ENCODE results near the gene CLCN7. TPM values are rescaled to one million over a fixed set of nuclear protein-coding genes. Genes with fewer than 3 reads are reported as not detected.

CLCN7 gene
- polyA plus RNA-seq, 3 donors, result 37.4 to 249 (median 56.5) TPM

- 95% methylated on average over 21 of the region's 22 CpGs for WGBS (ENCODE audit: insufficient coverage)
- intact Hi-C loops (cut with micrococcal nuclease), result no loop called here
Measured at GRCh38 chr16:1395444-1396031, 79.3 kb downstream of the CLCN7 start.

More at GRCh38 chr16:1395444-1396031, 79.3 kb downstream of the CLCN7 start:
- Histone ChIP-seq H4K20me1 (ENCODE audit: insufficient read depth, low read length) (peaks cover 34% of the 10 kb centered on the region), H3K27me3 (ENCODE audit: control insufficient read depth in 2 of 2, insufficient read depth in 2 of 2, low read length in 2 of 2) (no peaks in the 10 kb centered on the region), H3K4me2 (replicated peaks; ENCODE audit: extremely low read depth, low read length, poor library complexity, severe bottlenecking) (no peak overlapping the region), H3K9me3 (replicated peaks in 1 of 2; ENCODE audit: control insufficient read depth in 1 of 2, insufficient read depth in 1 of 2, low read length in 2 of 2) (no peaks in the 10 kb centered on the region), H3K79me2 (ENCODE audit: insufficient read depth, low read length) (no peaks in the 10 kb centered on the region), H3K27ac (ENCODE audit: low read depth in 1 of 2, low read length in 2 of 2) (no peak overlapping the region), H3K9ac (ENCODE audit: insufficient read depth, low read length, poor library complexity, severe bottlenecking) (no peak overlapping the region), H3K4me1 (ENCODE audit: control insufficient read depth in 1 of 2, insufficient read depth in 2 of 2, low read length in 2 of 2) (no peaks in the 10 kb centered on the region), H2AFZ (ENCODE audit: insufficient read depth, low read depth, low read length, poor library complexity, severe bottlenecking) (no peak overlapping the region), H3K4me3 (replicated peaks in 1 of 3; ENCODE audit: low read depth in 2 of 3, low read length in 3 of 3) (no peak overlapping the region), H3K36me3 (replicated peaks in 1 of 2; ENCODE audit: control insufficient read depth in 1 of 2, insufficient read depth in 2 of 2, low read length in 2 of 2) (peaks cover 78 to 91% of the 10 kb centered on the region in 2 donors)
- Mint-ChIP-seq H3K36me3 (peaks cover 58 to 84% of the 10 kb centered on the region in 2 donors), H3K4me3 (no peak overlapping the region), H3K4me1 (no peaks in the 10 kb centered on the region), H3K9me3 (no peaks in the 10 kb centered on the region), H3K27ac (no peak overlapping the region), H3K27me3 (ENCODE audit: low read depth in 3 of 3) (peaks cover 0 to 3% (median 0%) of the 10 kb centered on the region in 3 donors)
- TF ChIP-seq CTCF (IDR thresholded peaks at IDR 0.05), result no peak
- no peak for DNase-seq

Other genes with a start within 250 kb of the CLCN7 start
- gene TPSG1, start 249.8 kb downstream of the CLCN7 start, polyA plus RNA-seq, result not detected
- gene TPSB2, start 244.8 kb downstream of the CLCN7 start, polyA plus RNA-seq, result not detected
- gene TPSAB1, start 234.3 kb downstream of the CLCN7 start, polyA plus RNA-seq, result not detected
- not detected for gene TPSD1, start 219.0 kb downstream of the CLCN7 start, polyA plus RNA-seq
- 100 to 1,000 TPM in 1 of 3 donors, 10 to 100 TPM in 2; 76.8 to 112 (median 88.8) TPM for gene UBE2I, start 165.4 kb downstream of the CLCN7 start, polyA plus RNA-seq
- 1 to 10 TPM in 1 of 3 donors, not detected in 2; 1.0 TPM for gene BAIAP3, start 141.4 kb downstream of the CLCN7 start, polyA plus RNA-seq
- 10 to 100 TPM; 23.2 to 73.1 (median 48.2) TPM for gene TSR3, start 123.2 kb downstream of the CLCN7 start, polyA plus RNA-seq
- gene GNPTG, start 123.1 kb downstream of the CLCN7 start, polyA plus RNA-seq, result 100 to 1,000 TPM in 1 of 3 donors, 10 to 100 TPM in 2; 74.7 to 130 (median 82.5) TPM
- gene UNKL, start 60.3 kb downstream of the CLCN7 start, polyA plus RNA-seq, result 10 to 100 TPM in 1 of 3 donors, 1 to 10 TPM in 2; 1.2 to 19.9 (median 2.2) TPM
- 10 to 100 TPM; 10.0 to 48.8 (median 35.3) TPM for gene UQCC4, start 54.3 kb downstream of the CLCN7 start, polyA plus RNA-seq
- gene PERCC1, start 44.0 kb downstream of the CLCN7 start, polyA plus RNA-seq, result not detected
- 1 to 10 TPM in 1 of 3 donors, not detected in 2; 5.9 TPM for gene CCDC154, start 30.5 kb downstream of the CLCN7 start, polyA plus RNA-seq
- gene PTX4, start 13.9 kb upstream of the CLCN7 start, polyA plus RNA-seq, result under 1 TPM in 1 of 3 donors, not detected in 2; 0.19 TPM
- gene TELO2, start 18.3 kb upstream of the CLCN7 start, polyA plus RNA-seq, result 10 to 100 TPM in 2 of 3 donors, 1 to 10 TPM in 1; 7.3 to 58.1 (median 11.4) TPM
- gene TMEM204, start 58.6 kb upstream of the CLCN7 start, polyA plus RNA-seq, result 1 to 10 TPM in 2 of 3 donors, under 1 TPM in 1; 0.09 to 1.5 (median 1.3) TPM
- 1 to 10 TPM in 2 of 3 donors, under 1 TPM in 1; 0.75 to 3.7 (median 1.2) TPM for gene IFT140, start 137.0 kb upstream of the CLCN7 start, polyA plus RNA-seq
- 10 to 100 TPM in 1 of 3 donors, 1 to 10 TPM in 1, under 1 TPM in 1; 0.46 to 12.3 (median 1.0) TPM for gene CRAMP1, start 137.3 kb upstream of the CLCN7 start, polyA plus RNA-seq
- 1 to 10 TPM; 5.4 to 7.5 (median 5.8) TPM for gene JPT2, start 203.3 kb upstream of the CLCN7 start, polyA plus RNA-seq
- gene MAPK8IP3, start 231.2 kb upstream of the CLCN7 start, polyA plus RNA-seq, result 100 to 1,000 TPM in 1 of 3 donors, 1 to 10 TPM in 2; 1.1 to 185 (median 2.1) TPM

Data from CD14-positive monocyte (primary cell).